HepG2 (cell line): ENCODE data around the gene PTPN3. TPM values are rescaled to one million over a fixed set of nuclear protein-coding genes. Genes with fewer than 3 reads are reported as not detected.

Experiments
- ATAC-seq: fragments of 200-7000 bp; cut with Tn5 transposase; 3 replicates; pipeline ENCODE4 v1.9.1; 2020; ENCODE audit warnings: mild to moderate bottlenecking, moderate library complexity
- BruUV-seq: library from RNA; stranded (reverse); fragments of 400-500 nt; replicated peaks from 2 replicates; lab custom pipeline; 2021; lab: Mats Ljungman, UMichigan
- CTCF ChIA-PET: fragments of 300-600 bp; formaldehyde crosslinking; extraction: SDS; loops from one replicate; lab custom pipeline; 2021; ENCODE audit warnings: low total read pairs, inconsistent platforms, low intra/inter-chr PET ratio; lab: Yijun Ruan, JAX
- POLR2A ChIA-PET: fragments of 350-600 bp; sonication (Branson Sonifier 250); formaldehyde crosslinking; loops from one replicate; lab custom pipeline; 2020; ENCODE audit warnings: antibody characterized with exemption, inconsistent platforms; lab: Yijun Ruan, JAX
- DNase-seq: peaks from one replicate; pipeline ENCODE4 v3.0.0-alpha.2; 2015; ENCODE audit warnings: low spot score
- FAIRE-seq: peaks from 3 replicates; lab custom pipeline; 2011; peaks lifted over from hg19 to GRCh38; lab: Jason Lieb, UNC
- H2AFZ ChIP-seq: one replicate; pipeline ENCODE4 v1.6.1; 2011; ENCODE audit warnings: low read length, inconsistent platforms
- H3K27ac ChIP-seq: fragments of 300-600 bp; 3 replicates; pipeline ENCODE4 v1.8.0; 2011; ENCODE audit warnings: mixed run types, mild to moderate bottlenecking, mixed read lengths, low read length, inconsistent platforms; ENCODE audit not compliant: insufficient read depth; ENCODE audit errors: extremely low read length
- H3K27me3 ChIP-seq, 2 experiments: fragments of 200-600 bp in 1 of 2; 2 replicates in 1 of 2; 3 replicates in 1 of 2; pipeline versions ENCODE4 v1.6.0 to v1.8.0; 2011; ENCODE audit warnings: low read length in 2 of 2, mild to moderate bottlenecking in 2 of 2, moderate library complexity in 2 of 2, inconsistent platforms in 1 of 2; ENCODE audit not compliant: insufficient read depth in 2 of 2, control insufficient read depth in 1 of 2
- H3K36me3 ChIP-seq, 2 experiments: fragments of 200-600 bp in 1 of 2; replicated peaks in 1 of 2; 2 replicates in 1 of 2; 3 replicates in 1 of 2; pipeline versions ENCODE4 v1.5.1 to v1.8.0; 2011; ENCODE audit warnings: low read length in 2 of 2, inconsistent platforms in 1 of 2; ENCODE audit not compliant: insufficient read depth in 2 of 2, control insufficient read depth in 1 of 2
- H3K4me1 ChIP-seq: 2 replicates; pipeline ENCODE4 v1.5.1; 2012; ENCODE audit warnings: low read length, inconsistent platforms; ENCODE audit not compliant: insufficient read depth
- H3K4me2 ChIP-seq: 2 replicates; pipeline ENCODE4 v1.6.0; 2011; ENCODE audit warnings: low read depth, low read length, inconsistent platforms
- H3K4me3 ChIP-seq, 3 experiments: fragments of 200-600 bp in 1 of 3; sonication (generic), shearing (Covaris generic) in 1 of 3; replicated peaks in 1 of 3; 2 replicates each; pipeline ENCODE4 v1.5.1; 2011 to 2016; ENCODE audit warnings: low read length in 3 of 3, inconsistent platforms in 2 of 3, low read depth in 2 of 3, mild to moderate bottlenecking in 2 of 3, control low read depth in 1 of 3, mixed read lengths in 1 of 3; ENCODE audit not compliant: insufficient read depth in 1 of 3
- H3K79me2 ChIP-seq: one replicate; pipeline ENCODE4 v1.6.1; 2011; ENCODE audit warnings: low read length, inconsistent platforms; ENCODE audit not compliant: insufficient read depth
- H3K9ac ChIP-seq: 2 replicates; pipeline ENCODE4 v1.6.0; 2011; ENCODE audit warnings: mild to moderate bottlenecking, low read depth, low read length, inconsistent platforms; ENCODE audit not compliant: insufficient read depth
- H3K9me3 ChIP-seq: 2 replicates; pipeline ENCODE4 v1.5.1; 2012; ENCODE audit warnings: mild to moderate bottlenecking, low read length
- H4K20me1 ChIP-seq: 2 replicates; pipeline ENCODE4 v1.6.0; 2011; ENCODE audit warnings: inconsistent platforms, mild to moderate bottlenecking, low read length, moderate library complexity; ENCODE audit not compliant: insufficient read depth
- SPEN ChIP-seq: sonication (generic); formaldehyde crosslinking; IDR thresholded peaks from 2 replicates; pipeline ENCODE4 v1.5.1; 2020; ENCODE audit warnings: low read depth, mild to moderate bottlenecking, missing genetic modification reagents
- USF2 ChIP-seq, 2 experiments: sonication (generic) in 1 of 2; formaldehyde crosslinking in 1 of 2; IDR thresholded peaks; 2 replicates each; pipeline versions ENCODE4 v1.5.1 to v1.6.1; 2011 to 2020; ENCODE audit warnings: borderline replicate concordance in 1 of 2, low read depth in 1 of 2, low read length in 1 of 2, mild to moderate bottlenecking in 1 of 2, missing genetic modification reagents in 1 of 2, moderate library complexity in 1 of 2
- ZNF234 ChIP-seq: sonication (generic); formaldehyde crosslinking; conservative IDR thresholded peaks from 2 replicates; pipeline ENCODE4 v1.5.1; 2020; ENCODE audit warnings: mild to moderate bottlenecking, missing genetic modification reagents
- ZNF607 ChIP-seq: sonication (generic); formaldehyde crosslinking; IDR thresholded peaks from 2 replicates; pipeline ENCODE4 v1.5.1; 2020; ENCODE audit warnings: missing genetic modification reagents, mild to moderate bottlenecking, borderline replicate concordance
- WGBS: methylation state at CpG from one replicate; pipeline ENCODE4 v1.1.6; 2017; ENCODE audit warnings: low lambda C conversion rate; 5-methylcytosine and 5-hydroxymethylcytosine counted together
- in situ Hi-C: cut with HindIII; loops from 2 replicates; pipeline ENCODE4 v1.10.0; 2017; ENCODE audit warnings: low pct_unique_long_range_greater_than_20kb; ENCODE audit not compliant: extremely low pct_ligation_motif_present
- intact Hi-C: fragments of 100-400 bp; cut with micrococcal nuclease; formaldehyde crosslinking; loops from one replicate; pipeline ENCODE4 v1.10.0; 2022; ENCODE audit not compliant: unreplicated experiment
- polyA plus RNA-seq, 8 experiments: library from polyadenylated mRNA; depleted of rRNA in 3 of 8; stranded (reverse) in 7 of 8; unstranded in 1 of 8; fragments of >200 nt; fragmentation: Illumina TruSeq in 4 of 8; extraction: Trizol in 4 of 8; gene quantifications; 2 replicates each; pipeline versions ENCODE4 v1.2.1 to v1.2.3, GENCODE V29; 2011 to 2016; ENCODE audit warnings: low read depth in 4 of 8, missing spikeins in 1 of 8, mixed read lengths in 1 of 8; ENCODE audit not compliant: insufficient read depth in 1 of 8
- total RNA-seq, 5 experiments: library from RNA; depleted of rRNA; stranded (reverse); fragments of >200 nt; fragmentation: Illumina TruSeq; extraction: Trizol; gene quantifications; 2 replicates each; pipeline ENCODE4 v1.2.3, GENCODE V29; 2016; ENCODE audit warnings: low read depth in 1 of 5
- TF ChIP-seq, protein P1 (sequence below): sonication (generic); formaldehyde crosslinking; IDR thresholded peaks from 2 replicates; pipeline ENCODE4 v1.8.0; 2022; ENCODE audit warnings: low read depth, missing genetic modification reagents

Gene PTPN3
- total and polyA plus RNA-seq, 2 of the 13 experiments (the other 11 are each of a cell fraction or from before 2014, with no cell fraction given): 5.6 to 20.5 TPM

- no TSS peak for BruUV-seq
- intact Hi-C loops: no loop called here
- no peak overlapping the region for H3K4me3 ChIP-seq
- no peak overlapping the region for H3K4me2 ChIP-seq
- ATAC-seq: no peak
- WGBS: 89% methylated on average over 3 of the region's 3 CpGs
- peaks cover 30 to 71% of the 10 kb centered on the region in 2 experiments; a peak in 4 of 5 replicates for H3K36me3 ChIP-seq
- FAIRE-seq: no peak
- H2AFZ ChIP-seq: no peak overlapping the region
- H3K79me2 ChIP-seq: no peaks in the 10 kb centered on the region
- ChIA-PET POLR2A (no interaction called here), CTCF (no interaction called here)
- no peaks in the 10 kb centered on the region for H3K9me3 ChIP-seq
- H3K27ac ChIP-seq: no peak overlapping the region
- H3K9ac ChIP-seq: no peak overlapping the region
- TF ChIP-seq ZNF234 (CRISPR knock-in tag) (no peak), USF2 (IDR thresholded peaks at IDR 0.05; ENCODE audit: low read depth, low read length) (no peak), USF2 (CRISPR knock-in tag; IDR thresholded peaks at IDR 0.05; ENCODE audit: borderline replicate concordance) (no peak), SPEN (CRISPR knock-in tag) (no peak), ZNF607 (no peak)
- TF ChIP-seq, protein P1, sequence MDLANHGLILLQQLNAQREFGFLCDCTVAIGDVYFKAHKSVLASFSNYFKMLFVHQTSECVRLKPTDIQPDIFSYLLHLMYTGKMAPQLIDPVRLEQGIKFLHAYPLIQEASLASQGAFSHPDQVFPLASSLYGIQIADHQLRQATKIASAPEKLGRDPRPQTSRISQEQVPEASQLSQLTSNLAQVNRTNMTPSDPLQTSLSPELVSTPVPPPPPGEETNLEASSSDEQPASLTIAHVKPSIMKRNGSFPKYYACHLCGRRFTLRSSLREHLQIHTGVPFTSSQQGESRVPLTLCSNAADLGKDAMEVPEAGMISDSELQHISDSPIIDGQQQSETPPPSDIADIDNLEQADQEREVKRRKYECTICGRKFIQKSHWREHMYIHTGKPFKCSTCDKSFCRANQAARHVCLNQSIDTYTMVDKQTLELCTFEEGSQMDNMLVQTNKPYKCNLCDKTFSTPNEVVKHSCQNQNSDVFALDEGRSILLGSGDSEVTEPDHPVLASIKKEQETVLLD: no peak
- in situ Hi-C loops: no loop called here
- H3K27me3 ChIP-seq: no peaks in the 10 kb centered on the region
- DNase-seq: no peak
- H4K20me1 ChIP-seq: 0 out of 2 replicates have a peak, but pooled peaks cover 2% of the 10 kb centered on the region
- no peaks in the 10 kb centered on the region for H3K4me1 ChIP-seq
Observed at GRCh38 chr9:109385499-109385898, 112.6 kb downstream of the PTPN3 start.
